Gastroesophageal sphincter (tissue), 3 donors: ENCODE results near the gene RHOG.
"Not testable (repeated sequence)": the region's sequence is repeated elsewhere in the genome, so short reads cannot be mapped to it uniquely, and the experiment has no call there.

ENCODE experiments used
- EP300 ChIP-seq: sonication (generic); formaldehyde crosslinking; IDR thresholded peaks from one replicate; pipeline ENCODE4 v1.6.1; 2017; ENCODE audit warnings: antibody characterized with exemption, mild to moderate bottlenecking
- POLR2A ChIP-seq, 2 donors: fragments of 450-650 bp; IDR thresholded peaks; one replicate each; pipeline ENCODE4 v1.6.1; 2017; ENCODE audit warnings: antibody characterized with exemption in 2 of 2, mild to moderate bottlenecking in 2 of 2, moderate library complexity in 1 of 2
- POLR2AphosphoS5 ChIP-seq: sonication (generic); formaldehyde crosslinking; IDR thresholded peaks from one replicate; pipeline ENCODE4 v1.6.1; 2017; ENCODE audit warnings: antibody characterized with exemption
- TF ChIP-seq, protein P1 (sequence below), 4 experiments: fragments of 200-600 bp in 2 of 4; fragments of 450-650 bp in 2 of 4; sonication (generic) in 1 of 4; IDR thresholded peaks; one replicate each; pipeline ENCODE4 v1.5.1; 2017 to 2019; ENCODE audit warnings: antibody characterized with exemption in 4 of 4, mild to moderate bottlenecking in 2 of 4, moderate library complexity in 2 of 4

DNA sequence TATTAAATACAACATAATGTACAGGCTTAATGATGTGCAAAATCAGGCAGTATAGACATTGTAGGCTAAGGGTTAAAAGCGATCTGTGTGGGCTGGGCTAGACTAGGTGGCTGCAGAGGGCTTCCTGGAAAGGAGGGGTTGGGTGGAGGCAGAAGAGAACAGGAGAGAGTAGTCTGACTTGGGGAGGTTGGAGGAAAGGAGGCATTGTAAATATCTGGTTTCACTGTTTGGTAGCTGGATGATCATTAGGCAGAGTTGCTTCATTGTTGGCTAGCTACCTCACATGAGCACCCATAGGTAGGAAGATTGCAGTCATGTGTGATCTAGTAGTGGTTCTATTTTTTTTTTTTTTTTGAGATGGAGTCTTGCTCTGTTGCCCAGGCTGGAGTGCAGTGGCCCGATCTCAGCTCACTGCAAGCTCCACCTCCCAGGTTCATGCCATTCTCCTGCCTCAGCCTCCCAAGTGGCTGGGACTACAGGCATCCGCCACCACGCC, 20.2 kb upstream of the RHOG start:
- TF ChIP-seq EP300; POLR2AphosphoS5; POLR2A (IDR thresholded peaks at IDR 0.05): not testable (repeated sequence)
- TF ChIP-seq, protein P1, sequence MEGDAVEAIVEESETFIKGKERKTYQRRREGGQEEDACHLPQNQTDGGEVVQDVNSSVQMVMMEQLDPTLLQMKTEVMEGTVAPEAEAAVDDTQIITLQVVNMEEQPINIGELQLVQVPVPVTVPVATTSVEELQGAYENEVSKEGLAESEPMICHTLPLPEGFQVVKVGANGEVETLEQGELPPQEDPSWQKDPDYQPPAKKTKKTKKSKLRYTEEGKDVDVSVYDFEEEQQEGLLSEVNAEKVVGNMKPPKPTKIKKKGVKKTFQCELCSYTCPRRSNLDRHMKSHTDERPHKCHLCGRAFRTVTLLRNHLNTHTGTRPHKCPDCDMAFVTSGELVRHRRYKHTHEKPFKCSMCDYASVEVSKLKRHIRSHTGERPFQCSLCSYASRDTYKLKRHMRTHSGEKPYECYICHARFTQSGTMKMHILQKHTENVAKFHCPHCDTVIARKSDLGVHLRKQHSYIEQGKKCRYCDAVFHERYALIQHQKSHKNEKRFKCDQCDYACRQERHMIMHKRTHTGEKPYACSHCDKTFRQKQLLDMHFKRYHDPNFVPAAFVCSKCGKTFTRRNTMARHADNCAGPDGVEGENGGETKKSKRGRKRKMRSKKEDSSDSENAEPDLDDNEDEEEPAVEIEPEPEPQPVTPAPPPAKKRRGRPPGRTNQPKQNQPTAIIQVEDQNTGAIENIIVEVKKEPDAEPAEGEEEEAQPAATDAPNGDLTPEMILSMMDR (IDR thresholded peaks at IDR 0.05): not testable (repeated sequence)
